Tibial nerve (tissue), 4 donors: Measurements from ENCODE around the gene GINS3. TPM values are rescaled to one million over a fixed set of nuclear protein-coding genes. Genes with fewer than 3 reads are reported as not detected.

ENCODE experiments used
- DNase-seq, 2 donors: peaks; one replicate each; pipeline ENCODE4 v3.0.0-alpha.2; 2019; ENCODE audit warnings: low spot score in 2 of 2
- H3K27ac ChIP-seq, 4 donors: fragments of 200-600 bp; sonication (generic) in 3 of 4; one replicate each; pipeline ENCODE4 v1.5.1; 2017 to 2019; ENCODE audit warnings: mild to moderate bottlenecking in 1 of 4
- H3K27me3 ChIP-seq, 2 donors: fragments of 200-600 bp; sonication (generic) in 1 of 2; one replicate each; pipeline versions ENCODE4 v1.5.1 to v1.6.0; 2017 to 2019
- H3K36me3 ChIP-seq, 3 donors: fragments of 200-600 bp; sonication (generic); one replicate each; pipeline ENCODE4 v1.5.1; 2018 to 2019
- H3K4me1 ChIP-seq, 4 donors: fragments of 200-600 bp; sonication (generic) in 3 of 4; one replicate each; pipeline ENCODE4 v1.5.1; 2017 to 2019
- H3K4me3 ChIP-seq, 4 donors: fragments of 200-600 bp; sonication (generic) in 3 of 4; one replicate each; pipeline ENCODE4 v1.5.1; 2017 to 2019; ENCODE audit warnings: mild to moderate bottlenecking in 1 of 4, moderate library complexity in 1 of 4
- H3K9me3 ChIP-seq, 4 donors: fragments of 200-600 bp; sonication (generic) in 3 of 4; one replicate each; pipeline ENCODE4 v1.5.1; 2017 to 2019
- CTCF ChIP-seq, 5 experiments: fragments of 200-600 bp in 3 of 5; fragments of 450-650 bp in 2 of 5; sonication (generic) in 3 of 5; IDR thresholded peaks; one replicate each; pipeline ENCODE4 v1.5.1; 2016 to 2019; ENCODE audit warnings: antibody characterized with exemption in 5 of 5, mild to moderate bottlenecking in 3 of 5, moderate library complexity in 2 of 5
- EP300 ChIP-seq, 2 donors: sonication (generic); formaldehyde crosslinking; IDR thresholded peaks; one replicate each; pipeline ENCODE4 v1.6.1; 2017; ENCODE audit warnings: antibody characterized with exemption in 2 of 2, mild to moderate bottlenecking in 1 of 2
- POLR2A ChIP-seq, 2 donors: fragments of 450-650 bp; IDR thresholded peaks; one replicate each; pipeline ENCODE4 v1.6.1; 2017; ENCODE audit warnings: antibody characterized with exemption in 2 of 2, mild to moderate bottlenecking in 2 of 2, moderate library complexity in 2 of 2
- WGBS, 2 donors: methylation state at CpG; one replicate each; pipeline ENCODE4 v1.1.5; 2018; 5-methylcytosine and 5-hydroxymethylcytosine counted together
- total RNA-seq, 4 donors: library from RNA; depleted of rRNA; stranded (reverse); fragments of >200 nt; gene quantifications; one replicate each; pipeline ENCODE4 v1.1.0, GENCODE V29; 2016

Gene GINS3
- total RNA-seq, 4 donors from 2014 or later = 1.5 to 5.7 (median 2.7) TPM

GRCh38 chr16:58433569-58433951 is 41.3 kb downstream of the GINS3 start:
- H3K9me3 ChIP-seq = no peaks in the 10 kb centered on the region
- no peaks in the 10 kb centered on the region for H3K36me3 ChIP-seq
- no peak overlapping the region for H3K27ac ChIP-seq
- no peak for DNase-seq
- no peaks in the 10 kb centered on the region for H3K4me1 ChIP-seq
- WGBS, 2 donors = 50 to 90% methylated on average over 4 of the region's 4 CpGs
- no peak overlapping the region for H3K4me3 ChIP-seq
- TF ChIP-seq EP300 (IDR thresholded peaks at IDR 0.05) (no peak), POLR2A (IDR thresholded peaks at IDR 0.05) (no peak), CTCF (IDR thresholded peaks at IDR 0.05) (no peak)
- no peaks in the 10 kb centered on the region for H3K27me3 ChIP-seq

GRCh38 chr16:58435779-58436178 is 43.5 kb downstream of the GINS3 start:
- H3K4me3 ChIP-seq = no peak overlapping the region
- no peak for DNase-seq
- no peaks in the 10 kb centered on the region for H3K36me3 ChIP-seq
- H3K27me3 ChIP-seq = no peaks in the 10 kb centered on the region
- TF ChIP-seq EP300 (IDR thresholded peaks at IDR 0.05) = no peak
- TF ChIP-seq CTCF (IDR thresholded peaks at IDR 0.05) = no peak
- no peak for TF ChIP-seq POLR2A (IDR thresholded peaks at IDR 0.05)
- no peak overlapping the region for H3K27ac ChIP-seq
- H3K4me1 ChIP-seq = no peaks in the 10 kb centered on the region
- 89 to 90% methylated on average over 2 of the region's 2 CpGs for WGBS, 2 donors
- H3K9me3 ChIP-seq = no peaks in the 10 kb centered on the region

- TF ChIP-seq EP300 (IDR thresholded peaks at IDR 0.05) (no peak), POLR2A (IDR thresholded peaks at IDR 0.05) (no peak), CTCF (IDR thresholded peaks at IDR 0.05) (no peak)
- H3K36me3 ChIP-seq = no peaks in the 10 kb centered on the region
- no peak for DNase-seq
- H3K9me3 ChIP-seq = no peaks in the 10 kb centered on the region
- H3K27me3 ChIP-seq = no peaks in the 10 kb centered on the region
- H3K4me1 ChIP-seq = no peaks in the 10 kb centered on the region
- H3K4me3 ChIP-seq = no peak overlapping the region
- 66 to 68% methylated on average over 3 of the region's 3 CpGs for WGBS, 2 donors
- H3K27ac ChIP-seq = no peak overlapping the region
Measured at GRCh38 chr16:58440131-58440530, 47.9 kb downstream of the GINS3 start.

- TF ChIP-seq EP300 (IDR thresholded peaks at IDR 0.05) (no peak), CTCF (IDR thresholded peaks at IDR 0.05) (no peak), POLR2A (IDR thresholded peaks at IDR 0.05) (no peak)
- Histone ChIP-seq H3K4me3 (no peak overlapping the region), H3K36me3 (no peaks in the 10 kb centered on the region), H3K9me3 (no peaks in the 10 kb centered on the region), H3K4me1 (no peaks in the 10 kb centered on the region), H3K27ac (no peak overlapping the region), H3K27me3 (no peaks in the 10 kb centered on the region)
- WGBS, 2 donors = 41 to 58% methylated on average over 5 of the region's 5 CpGs
- DNase-seq = no peak
Measured at GRCh38 chr16:58442547-58442946, 50.3 kb downstream of the GINS3 start.

GRCh38 chr16:58443783-58444182 is 51.5 kb downstream of the GINS3 start:
- H3K27ac ChIP-seq = no peak overlapping the region
- no peaks in the 10 kb centered on the region for H3K4me1 ChIP-seq
- DNase-seq = no peak
- no peak overlapping the region for H3K4me3 ChIP-seq
- H3K36me3 ChIP-seq = no peaks in the 10 kb centered on the region
- H3K9me3 ChIP-seq = no peaks in the 10 kb centered on the region
- 72 to 75% methylated on average over 4 of the region's 4 CpGs for WGBS, 2 donors
- H3K27me3 ChIP-seq = no peaks in the 10 kb centered on the region
- TF ChIP-seq EP300 (IDR thresholded peaks at IDR 0.05) (no peak), POLR2A (IDR thresholded peaks at IDR 0.05) (no peak), CTCF (IDR thresholded peaks at IDR 0.05) (no peak)
